Hepatocyte (in vitro differentiated cells): Measurements from ENCODE around the gene PKD2L2. TPM values are rescaled to one million over a fixed set of nuclear protein-coding genes. Genes with fewer than 3 reads are reported as not detected.
A peak's percentile ranks its signal among the peaks of the same experiment; 100 is the strongest.

Source experiments
- DNase-seq: peaks from one replicate; pipeline ENCODE4 v3.0.0-alpha.2; 2016; ENCODE audit warnings: low spot score
- H2AFZ ChIP-seq: fragments of 200-600 bp; sonication (generic); 2 replicates; pipeline ENCODE4 v1.6.0; 2016; ENCODE audit warnings: antibody characterized with exemption, mild to moderate bottlenecking
- H3K27ac ChIP-seq: fragments of 200-600 bp; sonication (generic); 2 replicates; pipeline ENCODE4 v1.5.1; 2016; ENCODE audit warnings: mild to moderate bottlenecking
- H3K27me3 ChIP-seq: fragments of 200-600 bp; sonication (generic); 2 replicates; pipeline ENCODE4 v1.6.1; 2016
- H3K36me3 ChIP-seq: fragments of 200-600 bp; sonication (generic); replicated peaks from 2 replicates; pipeline ENCODE4 v1.5.1; 2016; ENCODE audit warnings: low read depth; ENCODE audit not compliant: insufficient read depth
- H3K4me1 ChIP-seq: fragments of 200-600 bp; sonication (generic); 2 replicates; pipeline ENCODE4 v1.5.1; 2016; ENCODE audit warnings: mild to moderate bottlenecking, moderate library complexity; ENCODE audit not compliant: insufficient read depth
- H3K4me2 ChIP-seq: fragments of 200-600 bp; sonication (generic); 2 replicates; pipeline ENCODE4 v1.6.0; 2016
- H3K4me3 ChIP-seq: fragments of 200-600 bp; sonication (generic); 2 replicates; pipeline ENCODE4 v1.5.1; 2016; ENCODE audit warnings: mild to moderate bottlenecking
- H3K79me2 ChIP-seq: fragments of 200-600 bp; sonication (generic); 2 replicates; pipeline ENCODE4 v1.6.0; 2017; ENCODE audit warnings: mild to moderate bottlenecking
- H3K9me2 ChIP-seq: fragments of 200-600 bp; sonication (generic); replicated peaks from 2 replicates; pipeline ENCODE4 v1.6.0; 2017; ENCODE audit warnings: mild to moderate bottlenecking; ENCODE audit not compliant: insufficient read depth
- H3K9me3 ChIP-seq: fragments of 200-600 bp; sonication (generic); 2 replicates; pipeline ENCODE4 v1.5.1; 2016; ENCODE audit warnings: low read depth, mild to moderate bottlenecking
- H4K20me1 ChIP-seq: fragments of 200-600 bp; sonication (generic); 2 replicates; pipeline ENCODE4 v1.6.0; 2016; ENCODE audit warnings: mild to moderate bottlenecking; ENCODE audit not compliant: insufficient read depth, poor library complexity, severe bottlenecking
- CTCF ChIP-seq: fragments of 200-600 bp; sonication (generic); IDR thresholded peaks from 2 replicates; pipeline ENCODE4 v1.5.1; 2016; ENCODE audit warnings: antibody characterized with exemption, mild to moderate bottlenecking; ENCODE audit not compliant: poor library complexity
- EZH2 ChIP-seq: fragments of 200-600 bp; sonication (generic); IDR thresholded peaks from 2 replicates; pipeline ENCODE4 v1.6.1; 2016; ENCODE audit warnings: antibody characterized with exemption, mild to moderate bottlenecking, borderline replicate concordance
- EZH2phosphoT487 ChIP-seq: fragments of 200-600 bp; sonication (generic); IDR thresholded peaks from one replicate; pipeline ENCODE4 v1.6.1; 2018; ENCODE audit warnings: antibody characterized with exemption, mild to moderate bottlenecking, low read depth, moderate library complexity; ENCODE audit not compliant: unreplicated experiment, severe bottlenecking
- WGBS: methylation state at CpG from one replicate; pipeline ENCODE4 v1.1.6; 2016; ENCODE audit warnings: low lambda C conversion rate; ENCODE audit errors: missing lambda C conversion rate; 5-methylcytosine and 5-hydroxymethylcytosine counted together
- polyA plus RNA-seq: library from polyadenylated mRNA; unstranded; fragments of >200 nt; fragmentation: Nextera tagmentation; extraction: Ambion mirVana; gene quantifications from 2 replicates; pipeline ENCODE4 v1.2.1, GENCODE V29; 2016
- total RNA-seq: library from RNA; depleted of rRNA; stranded (reverse); fragments of >200 nt; gene quantifications from 2 replicates; pipeline ENCODE4 v1.2.3, GENCODE V29; 2014

Gene PKD2L2
- total and polyA plus RNA-seq, 2 experiments from 2014 or later = 0.11 TPM; not detected in 1

DNA sequence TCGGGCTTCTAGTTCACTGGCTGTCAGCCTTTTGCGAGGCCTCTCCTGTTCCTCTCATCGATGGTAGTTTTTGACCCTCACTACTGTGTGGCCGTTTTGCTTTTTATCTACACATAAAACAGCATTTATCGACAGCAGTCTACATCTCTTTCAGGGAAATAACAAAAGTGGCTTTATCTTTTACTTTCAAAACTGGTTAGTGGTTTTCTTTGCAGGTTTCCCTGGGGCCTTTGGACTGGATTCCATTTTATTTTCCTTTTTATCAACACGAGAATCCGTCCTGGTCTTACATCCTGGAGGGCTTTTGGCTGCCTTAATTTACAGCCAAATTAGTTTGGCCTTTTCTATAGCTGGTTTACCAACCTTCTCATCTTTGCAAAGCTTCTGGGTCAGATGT, 793 bp upstream of the PKD2L2 start:
- Histone ChIP-seq H4K20me1 (no peaks in the 10 kb centered on the region), H3K27me3 (no peaks in the 10 kb centered on the region), H2AFZ (peak overlapping the region; percentile 67), H3K27ac (no peak overlapping the region), H3K9me3 (no peaks in the 10 kb centered on the region), H3K36me3 (no peaks in the 10 kb centered on the region), H3K79me2 (no peaks in the 10 kb centered on the region), H3K9me2 (no peaks in the 10 kb centered on the region), H3K4me2 (peak overlapping the region; percentile 70), H3K4me1 (no peaks in the 10 kb centered on the region), H3K4me3 (no peak overlapping the region)
- WGBS = 79% methylated on average over 7 of the region's 7 CpGs
- TF ChIP-seq EZH2 (no peak), EZH2phosphoT487 (no peak)
- DNase-seq = no peak

GRCh38 chr5:137890845-137891244, 1.6 kb downstream of the PKD2L2 start:
- no peaks in the 10 kb centered on the region for H3K4me1 ChIP-seq
- no peaks in the 10 kb centered on the region for H3K9me3 ChIP-seq
- no peaks in the 10 kb centered on the region for H4K20me1 ChIP-seq
- no peaks in the 10 kb centered on the region for H3K79me2 ChIP-seq
- WGBS = 71% methylated on average over 1 of the region's 1 CpG
- no peaks in the 10 kb centered on the region for H3K27me3 ChIP-seq
- H3K36me3 ChIP-seq = no peaks in the 10 kb centered on the region
- no peak overlapping the region for H2AFZ ChIP-seq
- no peak overlapping the region for H3K4me3 ChIP-seq
- H3K9me2 ChIP-seq = no peaks in the 10 kb centered on the region
- TF ChIP-seq EZH2 (no peak), EZH2phosphoT487 (no peak), CTCF (no peak)
- peak overlapping the region; percentile 7 for H3K27ac ChIP-seq
- no peak overlapping the region for H3K4me2 ChIP-seq
- peak; percentile 34 for DNase-seq

DNA sequence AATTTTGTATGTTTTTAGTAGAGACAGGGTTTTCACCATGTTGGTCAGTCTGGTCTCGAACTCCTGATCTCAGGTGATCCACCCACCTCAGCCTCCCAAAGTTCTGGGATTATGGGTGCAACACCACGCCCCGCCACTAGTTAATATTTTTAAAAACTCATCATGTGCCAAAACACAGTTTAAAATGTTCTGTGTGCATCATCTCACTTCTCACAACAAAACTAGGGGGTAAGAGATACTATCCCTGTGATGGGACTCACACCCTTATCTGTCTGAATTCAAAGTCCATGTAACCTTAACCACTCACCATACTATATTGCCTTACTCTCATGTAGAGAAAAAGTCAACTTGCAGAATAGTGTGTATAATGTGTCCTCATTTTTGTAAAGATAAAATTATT, 2.6 kb downstream of the PKD2L2 start:
- no peak overlapping the region for H3K4me2 ChIP-seq
- H3K4me3 ChIP-seq = no peak overlapping the region
- H3K27ac ChIP-seq = no peak overlapping the region
- TF ChIP-seq CTCF = no peak
- TF ChIP-seq EZH2phosphoT487 = no peak
- TF ChIP-seq EZH2 = no peak
- H2AFZ ChIP-seq = no peak overlapping the region
- H3K9me2 ChIP-seq = no peaks in the 10 kb centered on the region
- DNase-seq = no peak
- no peaks in the 10 kb centered on the region for H4K20me1 ChIP-seq
- H3K79me2 ChIP-seq = no peaks in the 10 kb centered on the region
- H3K4me1 ChIP-seq = no peaks in the 10 kb centered on the region
- WGBS = 100% methylated on average over 3 of the region's 3 CpGs
- H3K9me3 ChIP-seq = no peaks in the 10 kb centered on the region
- no peaks in the 10 kb centered on the region for H3K36me3 ChIP-seq
- H3K27me3 ChIP-seq = no peaks in the 10 kb centered on the region

DNA sequence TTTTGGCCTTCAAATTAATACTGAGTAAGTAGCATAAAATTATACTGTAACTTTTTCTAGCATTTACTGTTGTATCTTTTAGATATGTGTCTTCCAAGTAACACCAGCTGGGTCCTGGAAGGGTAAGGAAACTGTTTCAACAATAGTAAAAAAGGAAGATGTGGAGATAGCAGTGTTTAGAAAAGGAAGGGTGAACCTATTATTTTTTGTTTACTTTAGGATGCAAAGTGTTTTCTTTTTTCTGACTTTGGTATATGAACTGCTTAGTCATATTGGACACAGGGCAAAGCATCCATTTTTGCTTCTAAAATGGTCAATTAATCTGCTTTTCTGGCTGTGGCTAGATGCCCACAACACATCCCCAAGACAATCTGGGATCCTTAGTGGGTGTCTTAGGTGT, 5.3 kb downstream of the PKD2L2 start:
- H4K20me1 ChIP-seq = no peaks in the 10 kb centered on the region

More for the DNA sequence above, 5.3 kb downstream of the PKD2L2 start:
- H3K79me2 ChIP-seq = no peaks in the 10 kb centered on the region
- H3K27ac ChIP-seq = no peak overlapping the region
- H3K36me3 ChIP-seq = no peaks in the 10 kb centered on the region
- H3K9me2 ChIP-seq = no peaks in the 10 kb centered on the region
- no peak overlapping the region for H3K4me2 ChIP-seq
- H2AFZ ChIP-seq = no peak overlapping the region
- H3K4me1 ChIP-seq = no peaks in the 10 kb centered on the region
- no peaks in the 10 kb centered on the region for H3K27me3 ChIP-seq
- TF ChIP-seq CTCF = no peak
- no peak for TF ChIP-seq EZH2phosphoT487
- TF ChIP-seq EZH2 = no peak
- no peaks in the 10 kb centered on the region for H3K9me3 ChIP-seq
- no peak overlapping the region for H3K4me3 ChIP-seq
- no peak for DNase-seq
